K562 (cell line): ENCODE results near the gene SLC17A2. TPM values are rescaled to one million over a fixed set of nuclear protein-coding genes. Genes with fewer than 3 reads are reported as not detected.
A peak's percentile ranks its signal among the peaks of the same experiment; 100 is the strongest.

Source experiments
- GMEB1 ChIP-seq: fragments of 250-450 bp; sonication (Bioruptor Pico); IDR thresholded peaks from 2 replicates; pipeline ENCODE4 v1.4.0; 2020; ENCODE audit warnings: mild to moderate bottlenecking
- JUNB ChIP-seq: fragments of 450-650 bp; formaldehyde crosslinking; conservative IDR thresholded peaks from 2 replicates; pipeline ENCODE4 v1.4.0; 2020; ENCODE audit warnings: mild to moderate bottlenecking
- KAT2B ChIP-seq: IDR thresholded peaks from one replicate; pipeline ENCODE4 v1.6.1; 2012; ENCODE audit warnings: low read depth, mild to moderate bottlenecking, control low read depth, inconsistent platforms, low read length, moderate library complexity
- MBD1 ChIP-seq: fragments of 250-450 bp; sonication (Bioruptor Pico); IDR thresholded peaks from 2 replicates; pipeline ENCODE4 v1.8.0; 2022; ENCODE audit warnings: inconsistent platforms
- NELFE ChIP-seq: IDR thresholded peaks from 2 replicates; pipeline ENCODE4 v1.6.1; 2011; ENCODE audit warnings: mild to moderate bottlenecking; ENCODE audit not compliant: insufficient read depth, insufficient read length
- PHB2 ChIP-seq: fragments of 450-650 bp; IDR thresholded peaks from 2 replicates; pipeline ENCODE4 v1.6.1; 2017; ENCODE audit warnings: low read depth
- POLR2AphosphoS2 ChIP-seq: IDR thresholded peaks from 2 replicates; pipeline ENCODE4 v1.6.1; 2012; ENCODE audit warnings: low read length, improper control_type of control experiment
- PRMT5 ChIP-seq: sonication (generic); formaldehyde crosslinking; IDR thresholded peaks from 2 replicates; pipeline ENCODE4 v1.5.0; 2020; ENCODE audit warnings: missing genetic modification reagents
- SFPQ ChIP-seq: fragments of 200-400 bp; formaldehyde crosslinking; IDR thresholded peaks from 2 replicates; pipeline ENCODE4 v1.6.1; 2017; ENCODE audit warnings: mild to moderate bottlenecking, low read depth, low read length, moderate library complexity
- SRSF9 ChIP-seq: fragments of 200-400 bp; formaldehyde crosslinking; IDR thresholded peaks from 2 replicates; pipeline ENCODE4 v1.6.1; 2017; ENCODE audit warnings: low read depth, low read length, borderline replicate concordance
- ZNF133 ChIP-seq: fragments of 250-450 bp; sonication (Bioruptor Pico); IDR thresholded peaks from 2 replicates; pipeline ENCODE4 v1.4.0; 2020; ENCODE audit warnings: mild to moderate bottlenecking
- ZNF24 ChIP-seq: fragments of 450-650 bp; IDR thresholded peaks from 2 replicates; pipeline ENCODE4 v1.6.1; 2016
- ZNF398 ChIP-seq: fragments of 250-450 bp; sonication (Bioruptor Pico); IDR thresholded peaks from 2 replicates; pipeline ENCODE4 v1.8.0; 2021; ENCODE audit warnings: moderate library complexity, mild to moderate bottlenecking, inconsistent platforms
- ZNF408 ChIP-seq: fragments of 250-450 bp; sonication (Bioruptor Pico); IDR thresholded peaks from 2 replicates; pipeline ENCODE4 v1.4.0; 2020; ENCODE audit warnings: low read depth, mild to moderate bottlenecking, moderate library complexity
- ZNF512 ChIP-seq: IDR thresholded peaks from 2 replicates; pipeline ENCODE4 v1.6.1; 2016; ENCODE audit warnings: missing genetic modification characterization, missing compliant biosample characterization
- ZNF518B ChIP-seq: fragments of 250-450 bp; sonication (Bioruptor Pico); IDR thresholded peaks from 2 replicates; pipeline ENCODE4 v1.5.0; 2021; ENCODE audit warnings: mild to moderate bottlenecking, moderate library complexity
- ZNF766 ChIP-seq: fragments of 200-800 bp; sonication (Bioruptor generic); conservative IDR thresholded peaks from 2 replicates; pipeline ENCODE4 v1.6.1; 2016; ENCODE audit warnings: missing genetic modification characterization, missing compliant biosample characterization
- polyA plus RNA-seq, 8 experiments: library from polyadenylated mRNA; depleted of rRNA in 4 of 8; stranded (reverse) in 5 of 8; unstranded in 3 of 8; fragments of >200 nt; fragmentation: Nextera tagmentation in 2 of 8; fragmentation: Illumina TruSeq in 1 of 8; extraction: Ambion mirVana in 2 of 8; extraction: Trizol in 1 of 8; gene quantifications; 2 replicates each; pipeline versions ENCODE4 v1.2.1 to v1.2.3, GENCODE V29; 2011 to 2014; ENCODE audit warnings: inconsistent platforms in 1 of 8, missing spikeins in 1 of 8
- total RNA-seq, 7 experiments: library from RNA; depleted of rRNA in 6 of 7; stranded (reverse); fragments of >200 nt in 6 of 7; fragmentation: Illumina TruSeq in 2 of 7; extraction: Trizol in 2 of 7; gene quantifications; 2 replicates each; pipeline versions ENCODE4 v1.2.1 to v1.2.3, GENCODE V29; 2011 to 2021; ENCODE audit warnings: low replicate concordance in 1 of 7

Gene SLC17A2
- total and polyA plus RNA-seq, 9 of the 15 experiments (the other 6 are each of a cell fraction or from before 2014, with no cell fraction given): not detected

- no peak for TF ChIP-seq ZNF398 (CRISPR knock-in tag)
- no peak for TF ChIP-seq POLR2AphosphoS2
- no peak for TF ChIP-seq GMEB1 (CRISPR knock-in tag)
- TF ChIP-seq ZNF766 (CRISPR knock-in tag): peak; percentile 69
- no peak for TF ChIP-seq ZNF512 (tag)
- no peak for TF ChIP-seq SRSF9
- no peak for TF ChIP-seq KAT2B
- no peak for TF ChIP-seq PRMT5 (CRISPR knock-in tag)
- TF ChIP-seq SFPQ: no peak
- TF ChIP-seq ZNF133 (CRISPR knock-in tag): no peak
- no peak for TF ChIP-seq MBD1
- TF ChIP-seq ZNF408 (CRISPR knock-in tag): no peak
- TF ChIP-seq ZNF518B: no peak
- no peak for TF ChIP-seq JUNB (CRISPR knock-in tag)
- TF ChIP-seq PHB2: no peak
- TF ChIP-seq ZNF24: no peak
- TF ChIP-seq NELFE: no peak
These were observed 64.5 kb downstream of the SLC17A2 start (continued) for GRCh38 chr6:25866011-25866410.
